Measurements from ENCODE around the gene TXK. TPM values are rescaled to one million over a fixed set of nuclear protein-coding genes. Genes with fewer than 3 reads are reported as not detected.

Gene TXK
- total RNA-seq, 1 experiment from 2014 or later, result 0.39 TPM

- Mint-ChIP-seq H3K27ac (no peak overlapping the region), H3K4me3 (no peak overlapping the region), H3K9me3 (peaks cover 0 to 2% of the 10 kb centered on the region in 2 experiments; a peak in 1 of 5 replicates), H3K4me1 (peaks cover 8 to 14% of the 10 kb centered on the region in 2 experiments), H3K36me3 (ENCODE audit: insufficient read depth in 1 of 3, low read depth in 3 of 3) (peaks cover 0 to 2% (median 1%) of the 10 kb centered on the region in 3 experiments; a peak in 2 of 7 replicates), H3K27me3 (ENCODE audit: low read depth) (peaks cover 2% of the 10 kb centered on the region; the same call in 1 of the 2 replicates)
- Histone ChIP-seq H3K4me1 (ENCODE audit: insufficient read depth, low read length) (no peaks in the 10 kb centered on the region), H3K14ac (ENCODE audit: insufficient read depth, low read length) (no peak overlapping the region), H2BK120ac (ENCODE audit: low read depth, low read length, poor library complexity, severe bottlenecking) (no peak overlapping the region), H3K27ac (ENCODE audit: insufficient read length, low read depth, low read length) (no peak overlapping the region), H4K20me1 (ENCODE audit: control insufficient read depth, insufficient read depth, insufficient read length) (no peaks in the 10 kb centered on the region), H2BK12ac (ENCODE audit: insufficient read length, low read depth, low read length) (no peak overlapping the region), H4K8ac (replicated peaks; ENCODE audit: insufficient read length, low read depth, low read length) (no peak overlapping the region), H3K79me2 (ENCODE audit: insufficient read depth, low read length) (no peaks in the 10 kb centered on the region), H4K91ac (ENCODE audit: insufficient read length, low read depth, low read length) (no peak overlapping the region), H3K23ac (ENCODE audit: insufficient read length, low read depth, low read length) (no peak overlapping the region), H3K79me1 (ENCODE audit: insufficient read depth, low read depth, low read length, poor library complexity, severe bottlenecking) (no peaks in the 10 kb centered on the region), H3K56ac (ENCODE audit: insufficient read length, low read depth, low read length) (no peak overlapping the region), H3K27me3 (ENCODE audit: insufficient read depth, low read length) (no peaks in the 10 kb centered on the region), H3K18ac (ENCODE audit: insufficient read length, low read depth, low read length) (no peak overlapping the region), H3K23me2 (ENCODE audit: insufficient read length, low read depth, low read length, poor library complexity, severe bottlenecking) (no peaks in the 10 kb centered on the region), H3K9ac (ENCODE audit: extremely low read depth, insufficient read length, low read length) (no peak overlapping the region), H2BK15ac (ENCODE audit: low read depth, low read length) (no peak overlapping the region), H3K4ac (ENCODE audit: low read depth, low read length) (no peak overlapping the region), H2BK20ac (ENCODE audit: low read depth, low read length, poor library complexity, severe bottlenecking) (no peak overlapping the region), H3K9me3 (ENCODE audit: control insufficient read depth, low read depth, low read length) (no peaks in the 10 kb centered on the region), H4K5ac (ENCODE audit: insufficient read length, low read depth, low read length) (no peak overlapping the region), H2AK5ac (ENCODE audit: insufficient read length, low read length) (no peak overlapping the region), H2BK5ac (ENCODE audit: insufficient read length, low read length) (no peak overlapping the region), H3T11ph (ENCODE audit: low read length) (no peak overlapping the region), H2AFZ (ENCODE audit: low read length) (no peak overlapping the region), H3K4me2 (ENCODE audit: insufficient read depth, insufficient read length, low read length) (no peak overlapping the region)
- no peak for TF ChIP-seq CTCF (conservative IDR thresholded peaks at IDR 0.05)
- no CpG with 5 or more reads among the region's 1 CpG for WGBS (ENCODE audit: extremely low coverage, insufficient read length, low lambda C conversion rate)
- no peak for DNase-seq
These were observed 86.2 kb downstream of the TXK start for GRCh38 chr4:48047896-48048295.

Measured in H9 (cell line).